ENCODE data around the gene FER1L5. TPM values are rescaled to one million over a fixed set of nuclear protein-coding genes. Genes with fewer than 3 reads are reported as not detected.

FER1L5 gene
- not detected in 2 replicates for total RNA-seq

GRCh38 chr2:96642564-96643360 lies at the start of gene FER1L5:
Gene FER1L5, plus strand, starts transcription at chr2:96642764. Its CDS starts 73 bp downstream, at chr2:96642837.

GRCh38 chr2:96638144-96639121 lies 4.1 kb upstream of the FER1L5 start, which contains the start of gene KANSL3:
Gene KANSL3, minus strand, starts transcription at chr2:96638312. Its CDS starts 1,177 bp downstream, at chr2:96637135.

GRCh38 chr2:96739633-96740428 lies 97.3 kb downstream of the FER1L5 start, which contains the start of gene LMAN2L:
Gene LMAN2L, minus strand, starts transcription at chr2:96740064. Its CDS starts 24 bp downstream, at chr2:96740040.

Other genes with a start within 250 kb of the FER1L5 start
- 0.32 and 2.0 TPM in 2 replicates for gene NEURL3, start 137.4 kb upstream of the FER1L5 start, total RNA-seq
- 7.1 and 9.8 TPM in 2 replicates for gene ARID5A, start 106.0 kb upstream of the FER1L5 start, total RNA-seq
- gene KANSL3, start 4.5 kb upstream of the FER1L5 start, total RNA-seq, result 14.7 and 29.1 TPM in 2 replicates
- 12.3 and 32.2 TPM in 2 replicates for gene LMAN2L, start 97.3 kb downstream of the FER1L5 start, total RNA-seq
- gene CNNM4, start 118.1 kb downstream of the FER1L5 start, total RNA-seq, result 1.6 and 3.0 TPM in 2 replicates
- 6.5 and 13.8 TPM in 2 replicates for gene CNNM3, start 173.5 kb downstream of the FER1L5 start, total RNA-seq
- gene ANKRD23, start 201.3 kb downstream of the FER1L5 start, total RNA-seq, result 0.49 and 1.4 TPM in 2 replicates
- gene ANKRD39, start 215.3 kb downstream of the FER1L5 start, total RNA-seq, result 3.7 and 5.5 TPM in 2 replicates
- gene SEMA4C, start 227.3 kb downstream of the FER1L5 start, total RNA-seq, result 7.3 and 20.6 TPM in 2 replicates

Measured in bladder microvascular endothelial cell (primary cell).